Measurements from ENCODE around the gene AGPAT3.

The AGPAT3 gene

DNA sequence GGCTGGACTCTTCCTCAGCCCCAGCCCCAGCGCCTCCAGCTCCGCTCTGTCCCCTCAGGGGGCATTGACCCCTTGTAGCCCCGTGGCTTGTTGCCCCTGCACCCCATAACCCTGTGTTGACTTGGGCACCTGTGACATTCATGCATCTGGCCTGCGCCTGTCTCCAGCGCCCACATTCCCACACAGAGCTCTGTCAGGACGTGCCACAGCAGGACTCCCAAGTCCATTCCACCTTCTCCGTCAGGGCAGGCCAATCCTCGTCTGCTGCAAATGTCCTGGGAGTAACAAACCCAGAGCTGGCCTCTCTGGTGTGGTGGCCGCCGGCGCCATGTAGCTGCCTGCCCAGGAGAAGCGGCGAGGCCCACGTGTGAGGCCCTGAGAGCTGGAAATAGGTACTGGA, 60.6 kb downstream of the AGPAT3 start:
- no peak for DNase-seq

DNA sequence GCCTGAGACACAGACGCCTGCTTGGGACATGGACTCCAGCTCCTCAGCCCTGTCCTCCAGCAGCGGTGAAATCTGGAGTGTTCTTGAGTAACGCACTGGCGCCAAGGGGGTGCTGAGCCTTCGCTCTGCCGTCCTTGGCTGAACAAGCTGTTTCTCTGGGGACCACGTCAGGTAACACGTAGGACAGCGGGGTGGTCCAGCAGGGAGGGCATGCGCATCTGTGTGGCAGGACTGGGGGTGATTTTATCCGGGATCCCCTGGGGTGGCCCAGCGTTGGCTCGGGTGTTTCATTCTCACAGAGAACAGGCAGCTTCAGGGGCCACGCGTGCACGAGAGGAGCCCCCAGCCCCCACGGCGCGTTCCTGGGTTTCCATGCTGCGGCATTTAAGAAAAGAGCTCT, 61.2 kb downstream of the AGPAT3 start:
- no peak for DNase-seq

DNA sequence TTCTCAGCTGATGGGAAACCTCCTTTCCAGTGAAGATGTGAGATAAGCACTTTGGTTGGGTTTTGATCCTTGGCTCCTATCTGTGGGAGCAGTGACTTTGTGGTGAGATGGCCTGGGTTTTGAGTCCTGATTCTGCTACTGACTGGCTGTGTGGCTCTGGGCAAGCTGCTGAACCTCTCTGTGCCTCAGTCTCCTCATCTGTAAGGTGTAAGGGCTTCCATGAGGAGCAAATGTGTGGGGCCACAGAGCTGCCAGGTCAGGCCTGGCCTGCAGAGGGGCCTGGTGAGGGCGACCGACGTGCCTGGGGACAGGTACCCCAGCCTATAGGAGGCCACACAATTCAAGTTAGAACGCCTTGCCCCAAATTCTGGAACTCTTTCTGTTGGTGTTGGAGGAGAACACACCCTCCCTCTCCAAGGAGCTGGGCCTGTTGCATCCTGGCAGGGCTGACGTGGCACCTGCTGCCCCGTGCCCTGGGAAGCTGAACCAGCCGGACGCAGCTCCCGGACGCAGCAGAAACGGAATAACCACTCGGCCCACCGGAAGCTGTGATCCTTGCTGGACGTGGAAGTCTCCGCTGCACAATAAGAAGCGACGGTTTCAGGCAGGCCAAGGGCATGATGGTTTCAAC, 62.7 kb downstream of the AGPAT3 start:
- no peak for DNase-seq

DNA sequence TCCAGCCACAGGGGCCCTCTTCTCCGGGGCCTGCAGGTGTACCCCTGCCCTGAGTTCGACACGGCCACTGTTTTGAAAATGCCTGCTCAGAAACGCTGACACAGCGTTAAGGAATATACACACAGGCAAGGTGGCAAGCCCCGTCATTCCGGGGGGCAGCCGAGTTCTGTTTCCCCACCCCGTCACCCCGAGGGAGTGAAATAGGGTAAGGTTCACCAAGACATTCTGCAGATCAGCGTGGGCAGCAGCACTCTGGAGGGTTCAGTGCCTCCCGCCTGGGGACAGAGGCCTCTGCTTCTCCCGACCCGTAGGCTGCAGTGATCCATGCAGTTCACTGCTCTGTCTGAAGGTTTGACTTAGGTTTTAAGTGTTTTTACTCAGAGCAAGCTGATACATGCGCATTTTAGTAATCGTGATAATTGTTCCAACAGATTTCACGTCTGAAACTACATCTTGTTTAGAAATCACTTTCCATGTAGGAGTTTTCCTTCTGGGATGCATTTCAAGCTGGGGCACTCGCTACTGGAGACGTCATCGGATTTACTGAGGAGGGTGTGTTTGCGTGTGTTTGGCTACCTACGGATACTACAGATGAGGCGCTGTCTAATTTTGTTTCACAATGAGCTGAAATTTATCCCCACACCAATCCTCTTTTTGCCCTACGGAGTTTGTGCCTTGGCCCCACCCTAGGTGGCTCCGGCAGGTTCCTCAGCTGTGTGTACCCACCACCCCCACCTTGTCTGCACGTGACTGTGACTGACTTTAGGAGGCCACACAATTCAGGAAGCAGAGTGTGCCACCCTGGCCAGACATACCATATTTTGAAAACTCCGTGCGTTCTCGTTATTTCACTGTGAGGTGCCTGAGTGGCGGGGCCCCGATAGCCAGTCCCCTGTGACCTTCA, 63.5 kb downstream of the AGPAT3 start:
- no peak for DNase-seq

DNA sequence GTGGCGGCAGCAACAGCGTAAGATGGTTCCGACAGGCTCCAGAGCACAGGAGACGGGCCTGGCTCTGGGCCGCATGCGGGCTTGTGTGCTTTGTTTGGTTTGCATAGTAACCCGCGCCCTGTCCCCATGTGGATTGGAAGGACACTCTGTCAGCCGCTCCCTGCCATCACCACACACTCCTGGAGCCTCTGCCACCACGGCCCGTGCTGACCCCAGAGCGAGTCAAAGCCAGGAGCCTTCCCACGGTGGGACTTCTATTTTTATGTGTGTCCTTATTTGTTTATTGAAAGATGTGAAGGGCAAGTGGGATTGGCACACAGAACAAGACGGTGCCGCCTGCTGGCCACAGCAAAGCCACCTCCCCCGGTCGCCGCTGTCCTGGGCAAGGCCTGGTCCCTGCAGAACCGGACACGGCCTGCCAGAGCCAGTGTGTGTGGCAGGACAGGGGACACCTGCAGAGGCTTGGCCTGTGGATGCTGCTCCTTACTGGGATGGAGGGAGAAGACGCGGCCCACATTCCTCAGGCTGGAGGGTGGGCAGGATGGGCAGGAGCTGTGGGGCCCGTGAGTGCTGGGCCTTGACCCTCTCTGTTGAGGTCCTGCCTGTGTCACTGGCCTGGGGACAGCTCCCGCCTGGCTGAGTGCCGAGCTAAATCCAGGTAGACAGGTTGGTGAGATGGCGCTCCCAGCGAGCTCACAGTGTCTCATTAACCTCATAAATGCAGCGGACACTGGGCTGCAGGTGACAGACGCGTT, 64.4 kb downstream of the AGPAT3 start:
- DNase-seq: no peak

DNA sequence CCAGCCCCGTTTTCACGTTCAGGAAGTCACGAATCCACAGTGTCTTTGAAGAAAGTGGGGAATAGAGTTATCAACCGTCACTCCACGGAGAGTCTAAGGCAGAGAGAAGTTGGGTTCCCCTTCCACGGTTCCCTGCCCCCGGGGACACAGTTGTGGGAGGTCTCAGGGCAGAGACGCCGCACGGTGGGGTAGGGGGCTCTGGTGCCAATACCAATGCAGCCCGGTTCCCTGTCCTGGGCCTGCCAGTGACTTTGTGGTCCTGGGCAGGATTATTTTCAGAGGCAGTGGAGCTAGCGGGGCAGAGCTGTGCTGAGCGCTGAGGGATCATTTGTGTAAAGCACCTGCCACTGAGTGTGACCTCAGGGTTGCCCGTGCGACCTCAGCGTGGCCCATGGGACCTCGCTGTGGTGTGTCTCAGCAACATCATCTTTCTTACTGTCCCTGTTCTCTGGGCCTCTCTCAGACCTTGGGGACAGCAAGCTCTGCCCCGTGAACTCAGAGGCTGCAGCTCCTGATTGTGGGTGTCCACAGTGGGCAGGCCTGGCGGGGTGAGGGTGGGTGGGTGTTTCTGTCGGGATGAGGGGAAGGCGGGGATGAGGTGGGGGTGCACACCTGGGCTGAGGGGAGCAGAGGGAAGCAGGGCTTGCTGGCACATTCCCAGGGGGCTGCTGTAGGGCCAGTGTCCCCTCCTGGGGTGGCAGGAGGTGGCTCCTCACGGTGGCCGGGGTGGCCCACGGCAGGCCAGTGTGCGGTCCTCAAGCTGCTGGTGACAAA, 65.2 kb downstream of the AGPAT3 start:
- DNase-seq: no peak

DNA sequence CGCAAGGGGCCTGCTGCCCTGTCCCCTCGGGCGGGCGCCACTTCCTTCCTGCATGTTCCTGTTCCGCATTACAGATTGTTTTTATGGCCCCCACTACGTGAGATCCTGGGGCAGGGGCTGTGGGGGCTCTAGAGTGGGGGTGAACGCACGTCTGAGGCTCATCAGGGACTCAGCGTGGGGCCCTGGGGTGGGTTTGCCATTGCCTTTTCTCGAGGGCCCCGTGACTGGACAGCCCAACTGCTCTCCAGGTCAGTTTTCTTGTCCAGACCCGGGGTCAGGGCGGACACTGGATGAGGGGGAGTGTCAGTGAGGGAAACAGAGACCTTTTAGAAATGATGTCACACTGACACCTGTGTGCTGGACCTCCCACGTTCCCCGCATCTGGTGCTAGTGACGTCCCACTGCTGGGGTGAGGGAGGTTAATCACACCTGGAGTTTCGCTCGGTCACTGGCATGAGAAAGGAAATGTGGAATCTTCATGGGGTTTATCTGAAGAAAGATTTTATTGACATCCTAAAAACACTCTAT, 65.9 kb downstream of the AGPAT3 start:
- DNase-seq: no peak

DNA sequence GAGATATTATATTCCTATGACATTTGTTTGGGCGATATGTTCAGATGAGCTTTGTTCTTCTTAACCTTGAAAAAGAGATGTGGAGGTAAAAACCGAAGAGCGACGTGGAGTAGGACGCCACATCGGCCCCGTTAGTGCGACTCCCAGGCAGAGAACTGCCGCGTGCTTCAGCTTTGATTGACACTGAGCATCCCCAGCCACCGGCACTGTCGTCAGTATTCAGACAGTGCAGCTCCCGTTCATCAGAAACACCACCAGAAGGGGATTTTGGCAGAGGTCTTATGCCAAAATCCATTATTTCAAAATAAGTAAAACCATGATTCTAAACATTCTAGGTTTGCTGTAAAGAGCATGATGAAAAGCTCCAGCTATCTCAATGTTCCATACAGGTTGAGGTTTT, 66.5 kb downstream of the AGPAT3 start:
- no peak for DNase-seq

DNA sequence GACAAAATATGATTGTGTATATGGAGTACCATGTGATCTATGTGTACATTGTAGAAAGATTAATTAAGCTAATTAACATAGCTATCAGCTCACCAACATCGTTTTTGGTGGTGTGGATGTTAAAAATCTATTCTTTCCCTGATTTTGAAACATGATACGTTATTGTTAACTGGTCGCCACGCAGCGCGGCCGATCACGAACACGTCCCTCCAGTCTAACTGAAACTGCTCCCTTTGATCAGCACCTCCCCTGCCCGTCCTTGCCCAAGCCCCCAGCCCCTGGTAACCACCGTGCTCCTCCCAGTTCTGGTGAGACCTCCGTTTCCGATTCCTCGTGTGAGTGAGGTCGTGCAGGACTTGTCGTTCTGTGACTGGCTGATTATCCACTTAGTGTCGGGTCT, 67.0 kb downstream of the AGPAT3 start:
- DNase-seq: no peak

DNA sequence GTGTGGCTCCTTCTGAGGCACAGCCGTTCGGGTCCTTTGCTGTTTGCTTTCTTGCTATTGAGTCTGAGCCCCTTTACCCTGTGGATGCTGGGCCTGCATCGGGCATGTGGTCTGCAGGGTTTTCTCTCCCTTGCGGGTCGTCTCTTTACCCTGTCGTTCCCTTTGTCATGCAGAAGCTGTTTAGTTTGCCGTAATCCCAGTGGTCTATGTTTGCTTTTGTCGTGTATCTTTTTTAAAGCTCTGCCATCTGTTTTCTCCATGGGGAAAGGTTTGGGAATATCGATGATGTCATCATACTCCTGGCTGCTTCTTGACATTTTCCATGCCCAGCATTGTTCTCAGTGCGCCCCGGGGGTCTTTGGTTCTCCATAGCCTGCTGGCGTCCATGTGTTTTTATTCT, 68.2 kb downstream of the AGPAT3 start:
- DNase-seq: no peak

DNA sequence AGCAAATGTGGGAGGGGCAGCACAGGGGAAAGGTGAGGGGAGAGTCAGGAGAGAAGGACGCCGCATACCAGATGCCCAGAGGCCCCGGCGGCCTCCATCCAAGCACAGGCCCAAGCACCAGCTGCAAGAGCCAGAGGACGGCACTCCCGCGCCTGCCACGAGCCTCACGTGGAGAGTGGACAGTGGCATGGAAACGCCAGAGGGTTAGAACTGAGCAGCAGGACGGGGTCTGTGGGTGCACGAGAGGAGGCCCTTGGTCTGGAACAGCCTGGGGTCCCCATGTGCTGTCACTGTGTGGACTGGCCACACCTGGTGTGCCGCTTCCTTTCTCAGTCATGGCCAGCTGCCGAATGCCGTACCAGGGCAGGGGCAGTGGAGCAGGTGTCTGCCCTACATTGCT, 68.7 kb downstream of the AGPAT3 start:
- DNase-seq: no peak

DNA sequence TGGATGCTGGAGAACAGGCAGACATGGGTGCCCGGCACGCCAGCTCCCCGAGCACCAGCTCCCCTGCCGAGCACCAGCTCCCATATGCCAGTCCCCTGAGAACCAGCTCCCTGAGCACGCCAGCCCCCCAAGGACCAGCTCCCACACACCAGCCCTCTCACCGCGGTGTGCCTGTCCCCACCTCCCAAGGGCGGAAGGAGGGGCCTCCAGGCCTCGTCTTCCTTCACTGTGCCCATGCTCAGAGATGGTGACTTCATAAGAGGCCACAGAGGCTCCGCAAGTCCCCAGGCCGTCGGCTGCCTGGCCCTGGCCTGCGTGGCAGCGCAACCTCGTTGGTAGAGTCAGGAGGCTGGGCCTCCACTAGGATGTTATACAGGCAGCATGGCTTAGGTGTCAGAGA, 69.1 kb downstream of the AGPAT3 start:
- DNase-seq: no peak

DNA sequence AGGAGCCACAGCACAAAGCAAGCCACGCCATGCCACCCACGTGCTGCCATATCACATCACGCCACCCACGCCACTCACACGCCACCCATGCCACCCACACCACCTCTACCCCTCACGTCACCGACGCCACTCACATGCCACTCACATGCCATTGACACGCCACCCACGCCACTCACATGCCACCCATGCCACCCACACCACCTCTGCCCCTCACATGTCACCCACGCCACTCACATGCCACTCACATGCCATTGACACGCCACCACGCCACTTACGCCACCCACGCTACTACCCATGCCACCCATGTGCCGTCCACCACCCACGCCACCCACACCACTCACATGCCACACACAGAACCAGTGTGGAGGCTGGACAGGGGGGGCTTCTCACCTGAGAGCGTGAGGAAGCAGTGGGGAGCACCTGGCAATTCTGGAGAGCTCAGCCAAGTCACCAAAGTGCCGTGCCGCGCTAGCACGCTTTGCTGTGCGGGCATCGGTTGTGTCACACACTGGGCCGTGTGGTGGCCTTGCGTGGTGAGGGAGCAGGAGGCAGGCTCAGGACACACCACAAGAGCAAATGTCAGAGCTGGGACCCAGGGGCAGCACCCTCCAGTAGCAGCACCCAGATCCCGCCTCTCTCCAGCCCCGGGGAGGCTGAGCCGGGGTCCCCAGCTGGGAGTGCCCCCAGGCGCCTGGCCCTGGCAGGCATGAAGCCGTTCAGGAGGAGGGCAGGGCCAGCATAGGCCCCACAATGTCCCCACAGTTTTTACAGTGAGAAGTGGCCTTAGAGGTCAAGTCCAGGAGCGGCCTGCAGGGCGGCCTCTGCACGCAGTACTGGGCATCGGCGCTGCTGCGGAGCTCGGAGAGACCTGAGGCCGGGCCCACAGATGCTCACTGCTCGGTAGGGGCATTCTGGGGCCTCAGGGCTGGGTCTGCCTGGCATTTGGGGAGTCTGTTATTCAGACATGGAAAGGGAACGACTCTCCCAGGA, 70.0 kb downstream of the AGPAT3 start:
- no peak for DNase-seq

DNA sequence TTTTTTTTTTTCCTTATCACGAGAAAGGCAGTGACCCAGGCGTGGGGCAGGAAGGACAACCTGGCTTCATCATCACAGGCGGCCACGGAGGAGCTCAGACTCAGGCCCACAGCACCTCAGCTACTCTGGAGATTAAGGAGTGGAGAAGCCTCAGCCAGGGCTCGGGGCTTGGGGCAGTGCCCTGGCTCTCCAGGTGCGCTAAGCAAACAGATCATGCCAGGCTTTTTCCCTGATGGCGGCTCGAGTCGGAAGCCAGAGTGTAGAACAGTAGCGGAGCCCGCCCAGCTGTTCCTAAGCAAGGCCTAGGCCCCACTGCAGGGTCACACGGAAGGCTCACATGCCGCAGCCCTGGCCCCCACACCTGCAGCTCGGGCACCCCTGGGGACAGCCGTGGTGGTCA, 70.7 kb downstream of the AGPAT3 start:
- no peak for DNase-seq

DNA sequence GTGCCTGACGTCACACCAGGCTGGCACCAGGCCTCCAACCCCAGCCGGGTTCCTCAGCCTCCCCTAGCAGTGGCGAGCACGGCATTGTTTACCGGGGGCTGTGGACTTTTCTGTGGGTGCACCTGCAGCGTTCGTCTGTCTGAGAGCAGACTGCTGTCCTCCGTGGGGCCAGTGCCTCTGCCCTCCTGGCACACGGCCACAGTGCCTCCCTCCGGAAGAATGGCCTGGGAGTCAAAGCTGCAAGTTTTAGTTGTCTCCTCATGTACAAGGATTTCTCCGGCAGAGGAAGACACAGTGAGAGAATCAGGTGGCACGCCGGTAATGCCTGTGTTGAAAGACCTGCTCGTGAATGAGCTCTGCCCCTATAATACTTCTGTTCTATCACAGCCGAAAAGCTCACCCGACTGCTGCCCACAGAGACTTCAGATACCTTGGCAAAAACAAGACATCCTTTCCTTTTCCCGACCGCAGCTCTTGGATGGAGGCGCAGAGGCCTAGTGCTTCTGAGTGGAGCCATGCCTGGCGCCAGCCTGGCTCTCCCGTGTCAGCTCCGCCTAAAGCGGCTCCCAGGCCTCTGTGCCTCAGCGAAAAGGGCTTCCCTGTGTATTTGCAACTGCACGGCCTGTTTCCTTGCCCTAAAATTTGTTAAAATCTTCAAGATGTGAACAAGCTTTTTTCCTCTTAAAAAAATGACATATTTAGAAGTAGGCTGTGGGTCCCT, 71.4 kb downstream of the AGPAT3 start:
- no peak for DNase-seq

DNA sequence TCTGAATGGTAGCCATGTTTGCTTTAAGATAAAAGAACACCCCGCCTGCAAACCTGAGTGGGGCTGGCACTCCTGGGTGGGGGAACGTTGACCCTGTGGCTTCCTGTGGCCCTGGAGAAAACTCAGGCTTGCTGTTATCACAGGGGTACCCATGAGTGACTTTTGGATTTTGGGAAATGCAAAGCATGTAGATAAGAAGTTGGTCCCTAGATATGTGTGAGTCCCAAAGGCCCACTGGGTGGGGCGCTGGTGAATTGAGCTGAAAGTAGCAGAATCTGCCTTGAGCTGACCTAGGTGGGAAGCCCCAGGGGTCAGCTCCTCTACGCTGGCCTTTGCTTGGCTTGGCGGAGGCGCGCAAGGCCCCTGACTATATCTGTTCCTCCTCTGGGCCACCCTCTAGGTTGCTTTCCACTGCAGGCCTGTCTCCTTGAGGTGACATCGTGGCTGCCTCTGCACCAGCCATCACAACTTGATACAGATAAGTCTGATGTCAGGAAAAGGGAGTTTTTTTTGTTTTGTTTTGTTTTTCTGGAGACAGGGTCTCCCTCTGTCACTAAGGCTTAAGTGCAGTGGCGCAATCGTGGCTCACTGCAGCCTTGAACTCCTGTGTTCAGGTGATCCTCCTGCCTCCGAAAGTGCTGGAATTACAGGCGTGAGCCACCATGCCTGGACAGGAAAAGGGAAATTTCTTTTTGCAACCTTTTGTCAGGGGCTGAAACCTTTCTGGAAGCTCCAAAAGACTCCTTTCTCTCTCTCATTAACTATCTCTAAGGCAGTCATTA, 72.2 kb downstream of the AGPAT3 start:
- DNase-seq: no peak

DNA sequence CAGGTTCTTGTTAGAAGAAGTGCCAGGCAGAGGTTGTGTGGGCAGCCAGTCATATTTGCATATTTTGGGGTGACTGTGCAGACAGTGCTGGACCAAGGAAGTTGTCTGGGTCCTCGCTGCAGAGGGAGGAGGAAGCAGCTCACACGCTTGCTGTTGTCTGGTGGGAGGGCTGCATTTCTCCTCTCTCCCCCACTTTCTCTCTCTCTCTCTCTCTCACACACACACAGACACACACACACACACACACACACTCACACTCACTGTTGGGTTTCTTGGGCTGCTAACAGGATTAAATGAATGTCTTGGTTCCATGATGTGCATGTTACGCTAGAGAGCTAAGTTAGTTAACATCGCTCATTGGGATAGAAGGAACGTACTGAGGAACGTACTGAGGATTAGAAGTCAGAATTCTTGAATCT, 72.9 kb downstream of the AGPAT3 start:
- DNase-seq: no peak

DNA sequence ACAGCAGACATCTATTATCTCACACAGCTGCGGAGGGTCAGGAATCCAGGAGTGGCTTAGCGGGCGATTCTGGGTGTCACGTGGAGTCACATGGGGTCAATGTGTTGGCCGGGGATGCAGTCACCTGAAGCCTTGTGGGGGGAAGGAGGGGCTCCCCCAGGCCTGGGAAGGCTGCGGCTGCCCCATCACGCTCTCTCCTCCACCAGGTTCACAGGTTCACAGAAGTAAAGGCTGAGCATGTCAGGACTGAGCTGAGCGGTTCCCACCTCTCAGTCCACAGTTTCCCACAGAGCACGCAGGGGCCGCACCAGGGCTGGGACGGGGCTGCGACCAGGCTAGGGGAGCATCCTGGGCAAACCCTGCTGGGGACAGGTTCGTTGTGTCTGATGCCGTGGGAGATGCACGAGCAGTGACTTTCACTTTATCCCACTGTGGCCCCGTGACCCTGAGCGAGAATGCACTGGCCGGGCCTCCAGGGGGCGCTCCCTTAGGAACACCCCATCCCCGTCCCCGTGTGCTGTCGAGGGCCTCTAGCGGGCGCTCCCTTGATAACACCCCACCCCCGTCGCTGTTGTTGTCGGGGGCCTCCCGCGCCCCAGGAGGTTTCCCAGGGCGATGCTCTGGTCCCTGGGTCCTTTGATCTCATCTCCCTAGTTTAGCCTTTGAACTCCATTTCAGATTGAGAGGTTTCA, 73.9 kb downstream of the AGPAT3 start:
- DNase-seq: no peak
